NCI-H345 treated with DMSO at 0.1 percent for 48 hours (cell line): Measurements from ENCODE around the gene ALOX12.
"Not testable (repeated sequence)": the region's sequence is repeated elsewhere in the genome, so short reads cannot be mapped to it uniquely, and the experiment has no call there.

Source experiments
- DNase-seq: peaks from one replicate; lab custom pipeline; 2025; ENCODE audit not compliant: unreplicated experiment; lab: John Stamatoyannopoulos, UW

ALOX12 gene

GRCh38 chr17:6995500-6996255 lies at the start of gene ALOX12:
Gene ALOX12, plus strand, starts transcription at chr17:6996049. Its CDS starts 69 bp downstream, at chr17:6996118.
- DNase-seq: no peak

GRCh38 chr17:6947745-6948144 lies 48.1 kb upstream of the ALOX12 start:
- DNase-seq: no peak

- no peak for DNase-seq
Measured at GRCh38 chr17:6948562-6948961, 47.3 kb upstream of the ALOX12 start.

- no peak for DNase-seq
Measured at GRCh38 chr17:6948976-6949375, 46.9 kb upstream of the ALOX12 start.

GRCh38 chr17:6950938-6951337 lies 44.9 kb upstream of the ALOX12 start:
- DNase-seq: not testable (repeated sequence)

- DNase-seq: no peak
Measured at GRCh38 chr17:6953689-6954088, 42.2 kb upstream of the ALOX12 start.

GRCh38 chr17:6959700-6960099 lies 36.1 kb upstream of the ALOX12 start:
- no peak for DNase-seq

- no peak for DNase-seq
Measured at GRCh38 chr17:6969323-6969726, 26.5 kb upstream of the ALOX12 start.

- DNase-seq: no peak
Measured at GRCh38 chr17:6970992-6971391, 24.9 kb upstream of the ALOX12 start.

- DNase-seq: not testable (repeated sequence)
Measured at GRCh38 chr17:6979440-6979839, 16.4 kb upstream of the ALOX12 start.

GRCh38 chr17:6981426-6981825 lies 14.4 kb upstream of the ALOX12 start:
- DNase-seq: no peak

GRCh38 chr17:6985266-6985665 lies 10.6 kb upstream of the ALOX12 start:
- DNase-seq: no peak

GRCh38 chr17:6986676-6987075 lies 9.2 kb upstream of the ALOX12 start:
- DNase-seq: no peak

GRCh38 chr17:6989779-6990178 lies 6.1 kb upstream of the ALOX12 start:
- DNase-seq: no peak

- not testable (repeated sequence) for DNase-seq
Measured at GRCh38 chr17:6993613-6994056, 2.2 kb upstream of the ALOX12 start.

- DNase-seq: no peak
Measured at GRCh38 chr17:6994118-6994598, 1.7 kb upstream of the ALOX12 start.

- DNase-seq: no peak
Measured at GRCh38 chr17:6994666-6995256, 1.1 kb upstream of the ALOX12 start.

GRCh38 chr17:6996256-6997011 lies 585 bp downstream of the ALOX12 start:
- DNase-seq: no peak

GRCh38 chr17:6997171-6997570 lies 1.3 kb downstream of the ALOX12 start:
- DNase-seq: no peak

GRCh38 chr17:6998855-6999508 lies 3.1 kb downstream of the ALOX12 start:
- no peak for DNase-seq

- no peak for DNase-seq
Measured at GRCh38 chr17:7001318-7001961, 5.6 kb downstream of the ALOX12 start.
